Bronchial epithelial cell (primary cell): ENCODE results near the gene INPP4A. TPM values are rescaled to one million over a fixed set of nuclear protein-coding genes. Genes with fewer than 3 reads are reported as not detected.

Source experiments
- DNase-seq: peaks from one replicate; pipeline ENCODE4 v3.0.0-alpha.2; 2010; ENCODE audit warnings: low read depth
- FAIRE-seq: peaks from 2 replicates; lab custom pipeline; 2011; peaks lifted over from hg19 to GRCh38; lab: Jason Lieb, UNC
- H3K27me3 ChIP-seq: 2 replicates; pipeline ENCODE4 v1.5.1; 2011; ENCODE audit warnings: low read length; ENCODE audit not compliant: control insufficient read depth, insufficient read depth
- H3K36me3 ChIP-seq: 2 replicates; pipeline ENCODE4 v1.5.1; 2011; ENCODE audit warnings: low read length; ENCODE audit not compliant: control insufficient read depth, insufficient read depth
- H3K4me3 ChIP-seq: 2 replicates; pipeline ENCODE4 v1.5.1; 2011; ENCODE audit warnings: mild to moderate bottlenecking, low read depth, low read length, control low read depth
- CTCF ChIP-seq: IDR thresholded peaks from 2 replicates; pipeline ENCODE4 v1.5.1; 2011; ENCODE audit warnings: mild to moderate bottlenecking, moderate library complexity, low read length, control low read depth, inconsistent platforms; ENCODE audit not compliant: insufficient read depth, severe bottlenecking
- total RNA-seq: library from RNA; depleted of rRNA; stranded (reverse); fragments of >200 nt; gene quantifications from 2 replicates; pipeline ENCODE4 v1.2.1, GENCODE V29; 2014

Gene INPP4A
- total RNA-seq, 1 donor from 2014 or later = 18.2 TPM

DNA sequence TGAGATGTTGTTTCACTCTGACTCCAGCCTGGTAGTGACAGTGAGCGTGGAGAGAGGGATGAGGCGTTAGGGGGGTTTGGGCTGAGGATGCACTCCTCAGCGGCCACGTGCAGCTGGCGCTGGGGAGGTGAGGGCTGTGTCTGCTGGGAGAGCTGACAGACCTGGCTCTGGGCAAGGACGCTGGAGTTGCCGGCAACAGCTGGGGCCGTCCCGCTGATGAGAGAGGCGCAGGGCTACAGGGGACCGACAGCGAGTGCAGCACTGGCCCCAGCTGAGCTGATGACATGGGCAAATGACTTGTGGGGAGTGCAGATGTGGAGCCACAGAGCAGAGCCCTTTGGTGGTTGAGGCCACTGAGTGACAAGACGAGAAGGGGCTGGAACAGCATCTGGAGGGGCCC, 125.3 kb downstream of the INPP4A start:
- Histone ChIP-seq H3K4me3 (no peak overlapping the region), H3K36me3 (peaks cover 6% of the 10 kb centered on the region), H3K27me3 (no peaks in the 10 kb centered on the region)
- DNase-seq (no peak), FAIRE-seq (no peak)
- TF ChIP-seq CTCF = no peak

DNA sequence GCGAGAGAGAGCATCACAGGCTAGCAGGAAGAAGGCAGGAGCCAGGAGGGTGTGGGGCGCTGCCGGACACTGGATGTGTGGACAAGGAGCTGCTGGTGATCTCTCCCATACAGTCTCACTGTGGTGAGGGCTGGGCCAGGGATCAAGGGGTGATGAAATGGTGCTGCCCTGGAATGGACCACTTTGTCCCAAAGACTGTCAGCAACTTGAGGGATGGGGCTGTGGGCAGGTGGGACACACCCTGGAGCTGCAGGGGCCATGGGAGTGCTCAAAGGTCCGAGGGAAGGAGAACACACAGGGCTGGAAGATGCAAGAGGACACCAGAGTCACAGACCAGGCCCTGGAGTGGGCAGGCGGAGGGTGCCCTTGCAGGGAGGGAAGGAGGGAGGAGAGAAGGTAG, 125.7 kb downstream of the INPP4A start:
- H3K36me3 ChIP-seq = peaks cover 6% of the 10 kb centered on the region
- no peaks in the 10 kb centered on the region for H3K27me3 ChIP-seq
- no peak for FAIRE-seq

DNA sequence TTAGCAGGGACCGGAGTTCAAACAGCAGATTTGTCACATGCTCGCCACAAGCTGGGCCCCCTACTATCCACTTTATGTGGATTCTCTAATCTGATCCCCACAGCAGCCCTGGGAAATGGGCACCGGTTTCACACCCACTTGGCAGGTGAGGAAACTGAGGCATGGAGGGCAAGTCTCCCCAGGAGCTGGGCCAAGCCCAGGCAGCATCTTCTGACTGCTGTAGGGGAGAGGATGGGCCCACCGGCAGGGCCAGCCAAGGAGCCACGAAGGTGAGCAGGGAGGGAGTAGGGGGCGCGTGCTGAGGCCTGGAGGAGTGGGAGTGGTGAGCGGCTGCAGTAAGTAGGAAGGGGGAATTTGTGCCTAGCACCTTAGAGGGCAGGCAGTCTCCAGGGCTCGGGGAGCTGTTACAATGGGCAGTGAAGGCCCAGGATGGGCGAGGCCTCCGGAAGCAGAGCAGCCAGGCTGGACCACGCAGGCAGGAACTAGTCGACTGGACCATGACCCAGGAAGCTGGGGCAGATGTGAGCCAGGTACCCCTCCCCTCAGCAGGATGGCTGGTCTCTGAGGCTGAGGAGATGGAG, 126.6 kb downstream of the INPP4A start:
- Histone ChIP-seq H3K36me3 (peaks cover 5% of the 10 kb centered on the region), H3K27me3 (no peaks in the 10 kb centered on the region), H3K4me3 (no peak overlapping the region)
- FAIRE-seq (no peak), DNase-seq (no peak)
- no peak for TF ChIP-seq CTCF

More for the DNA sequence above, 125.7 kb downstream of the INPP4A start:
- DNase-seq = no peak
- no peak for TF ChIP-seq CTCF
- H3K4me3 ChIP-seq = no peak overlapping the region

- TF ChIP-seq CTCF = no peak
- Histone ChIP-seq H3K27me3 (no peaks in the 10 kb centered on the region), H3K4me3 (no peak overlapping the region), H3K36me3 (peaks cover 5% of the 10 kb centered on the region)
- no peak for FAIRE-seq
- no peak for DNase-seq
Observed at GRCh38 chr2:98571796-98572195, 127.1 kb downstream of the INPP4A start.

DNA sequence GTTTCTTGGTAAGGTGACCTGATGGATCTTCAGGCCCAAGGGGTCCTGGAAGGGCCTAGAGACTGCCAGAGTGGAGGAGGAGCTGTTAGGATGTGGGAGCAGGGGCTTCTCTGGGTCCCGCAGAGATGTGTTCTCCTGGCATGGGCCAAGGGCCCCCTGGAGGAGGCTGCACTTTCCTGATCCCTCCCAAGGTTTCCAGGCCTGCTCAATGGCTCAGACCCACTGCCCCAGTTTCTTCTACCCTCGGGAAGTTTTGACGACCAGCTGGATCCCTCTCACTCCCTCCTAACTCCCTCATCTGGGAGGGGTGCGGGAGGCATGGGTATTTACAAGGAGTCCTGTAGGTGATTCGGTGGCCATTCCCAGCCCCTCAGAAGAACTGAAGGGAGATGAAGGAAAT, 127.6 kb downstream of the INPP4A start:
- FAIRE-seq = no peak
- TF ChIP-seq CTCF = no peak

DNA sequence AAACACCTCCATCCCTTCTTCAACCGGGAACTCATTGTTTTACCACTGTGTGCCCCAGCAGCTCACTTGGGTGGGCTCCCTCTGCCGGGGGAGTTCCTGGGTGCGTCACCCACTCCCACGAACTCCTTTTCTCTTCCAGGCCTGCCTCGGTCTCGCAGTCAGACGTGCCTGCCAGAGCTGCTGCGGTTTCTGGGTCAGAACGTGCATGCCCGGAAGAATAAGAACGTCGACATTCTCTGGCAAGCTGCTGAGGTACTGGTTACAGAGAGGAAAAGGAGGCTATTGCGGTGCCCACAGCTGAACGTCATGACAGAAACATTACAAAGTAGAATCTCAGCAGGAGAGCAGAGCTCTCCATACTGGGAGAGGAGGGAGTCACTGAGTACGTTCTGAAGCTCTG, 128.0 kb downstream of the INPP4A start:
- Histone ChIP-seq H3K4me3 (no peak overlapping the region), H3K27me3 (no peaks in the 10 kb centered on the region), H3K36me3 (peaks cover 5% of the 10 kb centered on the region)
- DNase-seq (no peak), FAIRE-seq (no peak)
- TF ChIP-seq CTCF = no peak

More for the DNA sequence above, 127.6 kb downstream of the INPP4A start:
- H3K4me3 ChIP-seq = no peak overlapping the region
- H3K27me3 ChIP-seq = no peaks in the 10 kb centered on the region
- DNase-seq = no peak
- peaks cover 5% of the 10 kb centered on the region for H3K36me3 ChIP-seq
